IPS DF 4.7 (cell line): ENCODE results near the gene SLC25A47.
"Not testable (repeated sequence)": the region's sequence is repeated elsewhere in the genome, so short reads cannot be mapped to it uniquely, and the experiment has no call there.

ENCODE experiments used
- DNase-seq: peaks from one replicate; pipeline ENCODE4 v3.0.0-alpha.2; 2013; ENCODE audit warnings: low spot score; ENCODE audit errors: extremely low read depth

Gene SLC25A47

GRCh38 chr14:100289916-100290606 is 33.1 kb upstream of the SLC25A47 start:
- DNase-seq, result no peak

- no peak for DNase-seq
Measured at GRCh38 chr14:100290607-100291304, 32.4 kb upstream of the SLC25A47 start.

GRCh38 chr14:100291305-100292075 is 31.6 kb upstream of the SLC25A47 start:
- no peak for DNase-seq

GRCh38 chr14:100292301-100292775 is 30.8 kb upstream of the SLC25A47 start:
- no peak for DNase-seq

- DNase-seq, result no peak
Measured at GRCh38 chr14:100292776-100293461, 30.2 kb upstream of the SLC25A47 start.

GRCh38 chr14:100293497-100294212 is 29.5 kb upstream of the SLC25A47 start:
- DNase-seq, result no peak

- no peak for DNase-seq
Measured at GRCh38 chr14:100294213-100294962, 28.8 kb upstream of the SLC25A47 start.

GRCh38 chr14:100294963-100295330 is 28.2 kb upstream of the SLC25A47 start:
- no peak for DNase-seq

GRCh38 chr14:100295376-100296105 is 27.6 kb upstream of the SLC25A47 start:
- DNase-seq, result no peak

- DNase-seq, result no peak
Measured at GRCh38 chr14:100296106-100296651, 27.0 kb upstream of the SLC25A47 start.

- not testable (repeated sequence) for DNase-seq
Measured at GRCh38 chr14:100296729-100297128, 26.4 kb upstream of the SLC25A47 start.

GRCh38 chr14:100297320-100298300 is 25.5 kb upstream of the SLC25A47 start:
- DNase-seq, result no peak

GRCh38 chr14:100298551-100299237 is 24.4 kb upstream of the SLC25A47 start:
- DNase-seq, result no peak

- no peak for DNase-seq
Measured at GRCh38 chr14:100299238-100299560, 23.9 kb upstream of the SLC25A47 start.

GRCh38 chr14:100302616-100303015 is 20.5 kb upstream of the SLC25A47 start:
- no peak for DNase-seq

GRCh38 chr14:100303179-100303578 is 20.0 kb upstream of the SLC25A47 start:
- DNase-seq, result no peak

- no peak for DNase-seq
Measured at GRCh38 chr14:100303925-100304324, 19.2 kb upstream of the SLC25A47 start.
